K562 (cell line): ENCODE results near the gene C2CD2L. TPM values are rescaled to one million over a fixed set of nuclear protein-coding genes. Genes with fewer than 3 reads are reported as not detected.

Source experiments
- ATAC-seq: fragments of 200-7000 bp; cut with Tn5 transposase; 3 replicates; pipeline ENCODE4 v1.9.1; 2020; ENCODE audit warnings: moderate library complexity
- BruUV-seq: library from RNA; stranded (reverse); fragments of 400-500 nt; replicated peaks from 2 replicates; lab custom pipeline; 2021; lab: Mats Ljungman, UMichigan
- CTCF ChIA-PET: fragments of 300-600 bp; formaldehyde crosslinking; extraction: SDS; loops from one replicate; lab custom pipeline; 2021; ENCODE audit warnings: low intra/inter-chr PET ratio; lab: Yijun Ruan, JAX
- POLR2A ChIA-PET: fragments of 300-600, 350-650 bp; sonication (Branson Sonifier 250); formaldehyde crosslinking; extraction: SDS; loops from one replicate; lab custom pipeline; 2021; ENCODE audit warnings: antibody characterized with exemption, inconsistent platforms; lab: Yijun Ruan, JAX
- DNase-seq, 4 experiments: peaks; one replicate each; pipeline versions ENCODE4 v3.0.0 to v3.0.0-alpha.2; 2011 to 2018; ENCODE audit warnings: low spot score in 3 of 4, mixed read lengths in 3 of 4; ENCODE audit errors: extremely low read depth in 1 of 4
- FAIRE-seq: peaks from 2 replicates; lab custom pipeline; 2011; peaks lifted over from hg19 to GRCh38; lab: Jason Lieb, UNC
- H2AFZ ChIP-seq: 2 replicates; pipeline ENCODE4 v1.6.0; 2011; ENCODE audit warnings: low read depth, low read length, control low read depth, inconsistent platforms
- H3K27ac ChIP-seq: fragments of 200-600 bp; 3 replicates; pipeline ENCODE4 v1.8.0; 2011; ENCODE audit warnings: low read depth, mild to moderate bottlenecking, control low read depth, inconsistent platforms, low read length, moderate library complexity, mixed read lengths; ENCODE audit errors: extremely low read depth
- H3K27me3 ChIP-seq, 2 experiments: fragments of 300-600 bp in 1 of 2; 2 replicates in 1 of 2; 3 replicates in 1 of 2; pipeline versions ENCODE4 v1.6.0 to v1.8.0; 2011; ENCODE audit warnings: inconsistent platforms in 2 of 2, low read length in 2 of 2, mild to moderate bottlenecking in 1 of 2, mixed read lengths in 1 of 2, moderate library complexity in 1 of 2; ENCODE audit not compliant: control insufficient read depth in 2 of 2, insufficient read depth in 2 of 2
- H3K36me3 ChIP-seq: fragments of 300-600 bp; 3 replicates; pipeline ENCODE4 v1.8.0; 2011; ENCODE audit warnings: mild to moderate bottlenecking, low read length, inconsistent platforms; ENCODE audit not compliant: control insufficient read depth, insufficient read depth
- H3K4me1 ChIP-seq, 2 experiments: fragments of 200-600 bp in 1 of 2; replicated peaks in 1 of 2; 2 replicates in 1 of 2; 3 replicates in 1 of 2; pipeline versions ENCODE4 v1.5.1 to v1.8.0; 2011; ENCODE audit warnings: inconsistent platforms in 2 of 2, low read length in 2 of 2, mild to moderate bottlenecking in 1 of 2, mixed read lengths in 1 of 2, moderate library complexity in 1 of 2; ENCODE audit not compliant: control insufficient read depth in 2 of 2, insufficient read depth in 2 of 2
- H3K4me2 ChIP-seq: 2 replicates; pipeline ENCODE4 v1.6.1; 2011; ENCODE audit warnings: low read length, control low read depth, inconsistent platforms, mixed read lengths; ENCODE audit not compliant: insufficient read depth
- H3K4me3 ChIP-seq: fragments of 200-600 bp; sonication (generic), shearing (Covaris generic); 2 replicates; pipeline ENCODE4 v1.5.1; 2016; ENCODE audit warnings: control low read depth, inconsistent platforms
- H3K79me2 ChIP-seq: fragments of 200-600 bp; 3 replicates; pipeline ENCODE4 v1.8.0; 2011; ENCODE audit warnings: low read length, inconsistent platforms; ENCODE audit not compliant: control insufficient read depth, insufficient read depth
- H3K9ac ChIP-seq, 2 experiments: 2 replicates each; pipeline versions ENCODE4 v1.6.0 to v1.6.1; 2011; ENCODE audit warnings: low read depth in 2 of 2, low read length in 2 of 2, control low read depth in 1 of 2, inconsistent platforms in 1 of 2, mild to moderate bottlenecking in 1 of 2, mixed read lengths in 1 of 2; ENCODE audit not compliant: insufficient read depth in 1 of 2
- H3K9me1 ChIP-seq: one replicate; pipeline ENCODE4 v1.6.0; 2011; ENCODE audit warnings: inconsistent platforms, mild to moderate bottlenecking, low read length, moderate library complexity; ENCODE audit not compliant: control insufficient read depth, insufficient read depth
- H3K9me3 ChIP-seq: replicated peaks from 2 replicates; pipeline ENCODE4 v1.5.1; 2011; ENCODE audit warnings: low read depth, low read length, inconsistent platforms; ENCODE audit not compliant: control insufficient read depth, insufficient read depth
- H4K20me1 ChIP-seq: replicated peaks from 2 replicates; pipeline ENCODE4 v1.6.1; 2011; ENCODE audit warnings: low read length, inconsistent platforms, mixed read lengths; ENCODE audit not compliant: control insufficient read depth, insufficient read depth
- ETV6 ChIP-seq, 3 experiments: fragments of 150-350 bp in 1 of 3; sonication (generic) in 1 of 3; formaldehyde crosslinking in 1 of 3; IDR thresholded peaks; 2 replicates each; pipeline versions ENCODE4 v1.6.1 to v1.8.0; 2014 to 2022; ENCODE audit warnings: borderline replicate concordance in 2 of 3, low read depth in 2 of 3, antibody characterized with exemption in 1 of 3, low read length in 1 of 3, mild to moderate bottlenecking in 1 of 3, missing genetic modification reagents in 1 of 3
- HNRNPUL1 ChIP-seq: fragments of 200-400 bp; formaldehyde crosslinking; IDR thresholded peaks from 2 replicates; pipeline ENCODE4 v1.6.1; 2017; ENCODE audit warnings: low read length
- KDM2B ChIP-seq: fragments of 250-450 bp; sonication (Bioruptor Pico); IDR thresholded peaks from 2 replicates; pipeline ENCODE4 v1.8.0; 2021; ENCODE audit warnings: mild to moderate bottlenecking, moderate library complexity
- PHF20 ChIP-seq: fragments of 450-650 bp; IDR thresholded peaks from 2 replicates; pipeline ENCODE4 v1.6.1; 2018; ENCODE audit not compliant: partially characterized antibody
- RBM15 ChIP-seq: fragments of 200-400 bp; formaldehyde crosslinking; IDR thresholded peaks from 2 replicates; pipeline ENCODE4 v1.6.1; 2018; ENCODE audit warnings: mild to moderate bottlenecking, low read length, moderate library complexity; ENCODE audit not compliant: insufficient read depth
- RBM22 ChIP-seq: fragments of 200-400 bp; formaldehyde crosslinking; IDR thresholded peaks from 2 replicates; pipeline ENCODE4 v1.6.1; 2018; ENCODE audit warnings: low read length, low read depth; ENCODE audit not compliant: poor library complexity, severe bottlenecking
- SIN3A ChIP-seq, 2 experiments: fragments of 150-350 bp in 1 of 2; IDR thresholded peaks; 2 replicates each; pipeline ENCODE4 v1.6.1; 2011 to 2016; ENCODE audit warnings: borderline replicate concordance in 2 of 2, low read depth in 2 of 2, low read length in 2 of 2, mild to moderate bottlenecking in 2 of 2, moderate library complexity in 2 of 2; ENCODE audit not compliant: control insufficient read depth in 1 of 2
- ZBTB7A ChIP-seq: IDR thresholded peaks from 2 replicates; pipeline ENCODE4 v1.6.1; 2011; ENCODE audit warnings: low read depth, mild to moderate bottlenecking, low read length, moderate library complexity, borderline replicate concordance; ENCODE audit not compliant: control insufficient read depth
- ZFP30 ChIP-seq: fragments of 250-450 bp; sonication (Bioruptor Pico); IDR thresholded peaks from 2 replicates; pipeline ENCODE4 v1.8.0; 2022; ENCODE audit warnings: moderate library complexity, mild to moderate bottlenecking, inconsistent platforms, borderline replicate concordance
- ZNF384 ChIP-seq: IDR thresholded peaks from 2 replicates; pipeline ENCODE4 v1.6.1; 2012; ENCODE audit warnings: low read depth, low read length, improper control_type of control experiment
- WGBS: fragments of 100-300 bp; shearing (Covaris generic); methylation state at CpG from one replicate; pipeline ENCODE4 v1.1.6; 2016; ENCODE audit warnings: low coverage, mixed read lengths; ENCODE audit not compliant: insufficient coverage; ENCODE audit errors: missing lambda C conversion rate; 5-methylcytosine and 5-hydroxymethylcytosine counted together
- in situ Hi-C: fragments of 300-500 bp; cut with MboI; formaldehyde crosslinking; loops from 4 replicates; pipeline ENCODE4 v1.15.0; 2018; ENCODE audit warnings: inconsistent platforms, mixed read lengths
- intact Hi-C: fragments of 100-400 bp; cut with micrococcal nuclease; formaldehyde crosslinking; loops from 2 replicates; pipeline ENCODE4 v1.14.2; 2022
- polyA plus RNA-seq, 8 experiments: library from polyadenylated mRNA; depleted of rRNA in 4 of 8; stranded (reverse) in 5 of 8; unstranded in 3 of 8; fragments of >200 nt; fragmentation: Nextera tagmentation in 2 of 8; fragmentation: Illumina TruSeq in 1 of 8; extraction: Ambion mirVana in 2 of 8; extraction: Trizol in 1 of 8; gene quantifications; 2 replicates each; pipeline versions ENCODE4 v1.2.1 to v1.2.3, GENCODE V29; 2011 to 2014; ENCODE audit warnings: inconsistent platforms in 1 of 8, missing spikeins in 1 of 8
- total RNA-seq, 7 experiments: library from RNA; depleted of rRNA in 6 of 7; stranded (reverse); fragments of >200 nt in 6 of 7; fragmentation: Illumina TruSeq in 2 of 7; extraction: Trizol in 2 of 7; gene quantifications; 2 replicates each; pipeline versions ENCODE4 v1.2.1 to v1.2.3, GENCODE V29; 2011 to 2021; ENCODE audit warnings: low replicate concordance in 1 of 7
- TF ChIP-seq, protein P1 (sequence below): sonication (generic); formaldehyde crosslinking; IDR thresholded peaks from 2 replicates; pipeline ENCODE4 v1.8.0; 2023; ENCODE audit warnings: mild to moderate bottlenecking, missing genetic modification reagents
- TF ChIP-seq, protein P2 (sequence below): fragments of 450-650 bp; IDR thresholded peaks from 2 replicates; pipeline ENCODE4 v1.7.1; 2018; ENCODE audit warnings: mild to moderate bottlenecking, low read depth; ENCODE audit not compliant: partially characterized antibody

The C2CD2L gene
- total and polyA plus RNA-seq, 9 of the 15 experiments (the other 6 are each of a cell fraction or from before 2014, with no cell fraction given): 0.66 to 41.2 (median 14.8) TPM

DNA sequence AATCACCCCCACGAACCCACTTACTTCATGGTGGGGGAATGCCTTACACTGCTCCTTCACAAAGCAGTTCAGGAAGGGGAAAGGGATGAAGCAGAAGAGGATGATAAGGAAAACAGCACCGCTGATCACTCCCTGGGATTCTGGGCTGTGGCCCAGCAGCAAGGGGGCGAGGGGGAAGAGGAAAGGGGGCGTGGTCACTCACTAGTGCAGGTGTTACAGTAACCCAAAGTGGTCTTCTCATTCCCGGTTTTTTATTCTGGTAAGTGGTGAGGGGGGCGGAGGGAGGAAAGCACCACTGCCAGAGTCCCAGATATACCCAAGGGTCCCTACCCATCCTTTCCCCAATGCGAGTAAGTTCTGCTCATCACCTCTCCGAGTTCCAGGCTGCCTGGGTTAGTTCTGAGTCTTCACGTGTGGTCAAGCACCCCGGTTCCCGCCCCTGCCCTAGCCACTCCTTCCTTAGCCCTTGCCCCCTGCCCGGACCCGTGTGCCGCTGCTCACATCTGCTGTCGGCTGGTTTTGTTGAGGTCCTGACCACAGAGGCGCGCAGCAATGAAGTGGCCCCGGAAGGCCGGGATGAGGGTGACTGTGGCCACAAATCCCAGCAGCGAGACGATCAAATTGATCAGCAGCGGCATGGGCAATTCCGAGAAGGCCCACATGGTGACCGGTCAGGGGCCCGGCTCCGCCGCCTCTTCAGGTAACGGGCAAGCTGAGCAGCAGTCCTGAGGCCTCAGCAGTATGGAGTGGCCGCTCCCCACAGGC is 6.0 kb upstream of the C2CD2L start:
- DNase-seq: peak; percentile 49 to 68 (median 56)
- H3K9me3 ChIP-seq: no peaks in the 10 kb centered on the region
- H3K4me2 ChIP-seq: peak overlapping the region; percentile 96
- no peak for FAIRE-seq
- H3K9me1 ChIP-seq: no peaks in the 10 kb centered on the region
- H3K36me3 ChIP-seq: peaks cover 37% of the 10 kb centered on the region
- peak; percentile 67 for ATAC-seq
- peaks cover 31% of the 10 kb centered on the region for H3K79me2 ChIP-seq
- in situ Hi-C loops: loop anchor here (5.0 kb wide), 1 partner anchor 96 kb away; no protein-coding TSS in a partner anchor
- peak overlapping the region; percentile 94 to 96 for H3K9ac ChIP-seq
- peak overlapping the region; percentile 95 for H2AFZ ChIP-seq
- peak overlapping the region; percentile 79 for H3K4me3 ChIP-seq
- H4K20me1 ChIP-seq: no peaks in the 10 kb centered on the region
- peak overlapping the region; percentile 99 for H3K27ac ChIP-seq
- intact Hi-C loops: loop anchor here (2.0 to 5.0 kb wide), 4 partner anchors 56 to 189 kb away; partner anchors contain the start of genes RPS25, SLC37A4 and TRAPPC4
- ChIA-PET CTCF (interaction anchor here (0.7 to 1.4 kb wide), 2 partner anchors 96 to 221 kb away, joined by 3 to 5 read pairs; no protein-coding TSS in a partner anchor), POLR2A (interaction anchor here (0.6 to 1.7 kb wide), 8 partner anchors 7 to 226 kb away, joined by 3 to 11 read pairs (median 5); partner anchors contain the start of gene HMBS)
- peaks cover 29 to 32% of the 10 kb centered on the region in 2 experiments for H3K4me1 ChIP-seq
- whole genome bisulfite sequencing: 1% methylated on average over 25 of the region's 29 CpGs
- no peaks in the 10 kb centered on the region for H3K27me3 ChIP-seq
- TSS peak; percentile 58 for BruUV-seq
- no peak for TF ChIP-seq ZFP30 (CRISPR knock-in tag)
- 0 out of 2 replicates have a peak, but pooled peaks have one; percentile 7 for TF ChIP-seq KDM2B
- TF ChIP-seq, protein P1, sequence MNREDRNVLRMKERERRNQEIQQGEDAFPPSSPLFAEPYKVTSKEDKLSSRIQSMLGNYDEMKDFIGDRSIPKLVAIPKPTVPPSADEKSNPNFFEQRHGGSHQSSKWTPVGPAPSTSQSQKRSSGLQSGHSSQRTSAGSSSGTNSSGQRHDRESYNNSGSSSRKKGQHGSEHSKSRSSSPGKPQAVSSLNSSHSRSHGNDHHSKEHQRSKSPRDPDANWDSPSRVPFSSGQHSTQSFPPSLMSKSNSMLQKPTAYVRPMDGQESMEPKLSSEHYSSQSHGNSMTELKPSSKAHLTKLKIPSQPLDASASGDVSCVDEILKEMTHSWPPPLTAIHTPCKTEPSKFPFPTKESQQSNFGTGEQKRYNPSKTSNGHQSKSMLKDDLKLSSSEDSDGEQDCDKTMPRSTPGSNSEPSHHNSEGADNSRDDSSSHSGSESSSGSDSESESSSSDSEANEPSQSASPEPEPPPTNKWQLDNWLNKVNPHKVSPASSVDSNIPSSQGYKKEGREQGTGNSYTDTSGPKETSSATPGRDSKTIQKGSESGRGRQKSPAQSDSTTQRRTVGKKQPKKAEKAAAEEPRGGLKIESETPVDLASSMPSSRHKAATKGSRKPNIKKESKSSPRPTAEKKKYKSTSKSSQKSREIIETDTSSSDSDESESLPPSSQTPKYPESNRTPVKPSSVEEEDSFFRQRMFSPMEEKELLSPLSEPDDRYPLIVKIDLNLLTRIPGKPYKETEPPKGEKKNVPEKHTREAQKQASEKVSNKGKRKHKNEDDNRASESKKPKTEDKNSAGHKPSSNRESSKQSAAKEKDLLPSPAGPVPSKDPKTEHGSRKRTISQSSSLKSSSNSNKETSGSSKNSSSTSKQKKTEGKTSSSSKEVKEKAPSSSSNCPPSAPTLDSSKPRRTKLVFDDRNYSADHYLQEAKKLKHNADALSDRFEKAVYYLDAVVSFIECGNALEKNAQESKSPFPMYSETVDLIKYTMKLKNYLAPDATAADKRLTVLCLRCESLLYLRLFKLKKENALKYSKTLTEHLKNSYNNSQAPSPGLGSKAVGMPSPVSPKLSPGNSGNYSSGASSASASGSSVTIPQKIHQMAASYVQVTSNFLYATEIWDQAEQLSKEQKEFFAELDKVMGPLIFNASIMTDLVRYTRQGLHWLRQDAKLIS (CRISPR knock-in tag): 0 out of 2 replicates have a peak, but pooled peaks have one; percentile 13
- no peak for TF ChIP-seq PHF20
- no peak for TF ChIP-seq ETV6 (IDR thresholded peaks at IDR 0.05; ENCODE audit: borderline replicate concordance in 1 of 2, low read depth in 2 of 2, low read length in 1 of 2)
- TF ChIP-seq ETV6 (CRISPR knock-in tag; IDR thresholded peaks at IDR 0.05; ENCODE audit: borderline replicate concordance): 0 out of 2 replicates have a peak, but pooled peaks have one; percentile 22
- TF ChIP-seq, protein P2, sequence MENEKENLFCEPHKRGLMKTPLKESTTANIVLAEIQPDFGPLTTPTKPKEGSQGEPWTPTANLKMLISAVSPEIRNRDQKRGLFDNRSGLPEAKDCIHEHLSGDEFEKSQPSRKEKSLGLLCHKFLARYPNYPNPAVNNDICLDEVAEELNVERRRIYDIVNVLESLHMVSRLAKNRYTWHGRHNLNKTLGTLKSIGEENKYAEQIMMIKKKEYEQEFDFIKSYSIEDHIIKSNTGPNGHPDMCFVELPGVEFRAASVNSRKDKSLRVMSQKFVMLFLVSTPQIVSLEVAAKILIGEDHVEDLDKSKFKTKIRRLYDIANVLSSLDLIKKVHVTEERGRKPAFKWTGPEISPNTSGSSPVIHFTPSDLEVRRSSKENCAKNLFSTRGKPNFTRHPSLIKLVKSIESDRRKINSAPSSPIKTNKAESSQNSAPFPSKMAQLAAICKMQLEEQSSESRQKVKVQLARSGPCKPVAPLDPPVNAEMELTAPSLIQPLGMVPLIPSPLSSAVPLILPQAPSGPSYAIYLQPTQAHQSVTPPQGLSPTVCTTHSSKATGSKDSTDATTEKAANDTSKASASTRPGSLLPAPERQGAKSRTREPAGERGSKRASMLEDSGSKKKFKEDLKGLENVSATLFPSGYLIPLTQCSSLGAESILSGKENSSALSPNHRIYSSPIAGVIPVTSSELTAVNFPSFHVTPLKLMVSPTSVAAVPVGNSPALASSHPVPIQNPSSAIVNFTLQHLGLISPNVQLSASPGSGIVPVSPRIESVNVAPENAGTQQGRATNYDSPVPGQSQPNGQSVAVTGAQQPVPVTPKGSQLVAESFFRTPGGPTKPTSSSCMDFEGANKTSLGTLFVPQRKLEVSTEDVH: no peak
- TF ChIP-seq RBM15: no peak
- TF ChIP-seq HNRNPUL1: no peak
- no peak for TF ChIP-seq ZNF384
- no peak for TF ChIP-seq RBM22
- peak; percentile 29; the same call in 1 of the 2 replicates for TF ChIP-seq ZBTB7A
- TF ChIP-seq SIN3A (IDR thresholded peaks at IDR 0.05; ENCODE audit: borderline replicate concordance in 2 of 2, control insufficient read depth in 1 of 2, low read depth in 2 of 2, low read length in 2 of 2): peak in 1 of 2 experiments; percentile 44; a peak in 1 of 4 replicates
